Activated T-cell treated with anti-CD3 and anti-CD28 coated beads, Interleukin-2, amount 50 U/mL, for 4 hours (primary cell): Measurements from ENCODE around the gene SLC5A10. TPM values are rescaled to one million over a fixed set of nuclear protein-coding genes. Genes with fewer than 3 reads are reported as not detected.
"Not testable (repeated sequence)": the region's sequence is repeated elsewhere in the genome, so short reads cannot be mapped to it uniquely, and the experiment has no call there.

Experiments
- ATAC-seq, 2 donors: fragments of 200-7000 bp; cut with Tn5 transposase; one replicate each; pipeline ENCODE4 v1.10.0; 2021
- DNase-seq: peaks from one replicate; pipeline ENCODE4 v3.0.0-alpha.2; 2020
- H3K27me3 Mint-ChIP-seq: one replicate; pipeline ENCODE4 v1.8.0; 2021; ENCODE audit warnings: low read depth, mixed read lengths
- H3K36me3 Mint-ChIP-seq: one replicate; pipeline ENCODE4 v1.8.0; 2022; ENCODE audit warnings: mixed read lengths; ENCODE audit not compliant: insufficient read depth
- H3K4me1 Mint-ChIP-seq: one replicate; pipeline ENCODE4 v1.8.0; 2021; ENCODE audit warnings: low read depth, mixed read lengths
- H3K4me3 Mint-ChIP-seq: one replicate; pipeline ENCODE4 v1.8.0; 2021; ENCODE audit warnings: mild to moderate bottlenecking, moderate library complexity, mixed read lengths
- H3K9me3 Mint-ChIP-seq: one replicate; pipeline ENCODE4 v1.8.0; 2021; ENCODE audit warnings: mixed read lengths
- total RNA-seq, 3 donors: library from RNA; stranded (reverse); gene quantifications; one replicate each; pipeline ENCODE4 v1.2.1, GENCODE V29; 2021

The SLC5A10 gene
- total RNA-seq, 3 donors from 2014 or later = not detected

GRCh38 chr17:19016297-19016696 is 64.3 kb downstream of the SLC5A10 start:
- Mint-ChIP-seq H3K27me3 (no peaks in the 10 kb centered on the region), H3K4me1 (peaks cover 2% of the 10 kb centered on the region), H3K36me3 (peaks cover 4% of the 10 kb centered on the region), H3K4me3 (no peak overlapping the region), H3K9me3 (no peaks in the 10 kb centered on the region)
- no peak for DNase-seq
- no peak for ATAC-seq

DNA sequence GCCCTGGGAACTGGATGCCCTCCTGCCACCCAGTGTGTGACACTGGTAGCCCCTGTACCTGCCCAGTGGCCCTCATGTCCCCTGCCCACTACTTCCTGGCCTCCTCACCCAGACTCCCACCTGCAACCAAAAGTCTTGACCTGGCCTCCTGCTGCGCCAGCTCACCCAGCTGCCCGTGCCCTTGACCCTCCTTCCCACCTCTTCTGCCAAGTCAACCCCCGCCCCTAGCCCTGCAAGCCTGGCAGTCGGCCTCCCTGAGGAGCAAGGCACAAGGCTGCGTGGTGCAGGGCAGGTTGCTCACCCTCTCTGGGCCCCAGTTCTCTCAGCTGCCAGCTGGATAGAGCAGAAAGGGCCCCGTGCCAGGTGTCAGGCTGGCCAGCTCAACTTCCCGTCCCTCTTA is 64.9 kb downstream of the SLC5A10 start:
- Mint-ChIP-seq H3K36me3 (peaks cover 4% of the 10 kb centered on the region), H3K9me3 (no peaks in the 10 kb centered on the region), H3K4me3 (no peak overlapping the region), H3K27me3 (no peaks in the 10 kb centered on the region), H3K4me1 (peaks cover 2% of the 10 kb centered on the region)
- ATAC-seq (no peak), DNase-seq (no peak)

GRCh38 chr17:19017401-19017800 is 65.4 kb downstream of the SLC5A10 start:
- Mint-ChIP-seq H3K4me3 (no peak overlapping the region), H3K4me1 (peaks cover 2% of the 10 kb centered on the region)

GRCh38 chr17:19017804-19018599 is 66.0 kb downstream of the SLC5A10 start:
- Mint-ChIP-seq H3K36me3 (peaks cover 6% of the 10 kb centered on the region), H3K4me1 (peaks cover 2% of the 10 kb centered on the region), H3K9me3 (no peaks in the 10 kb centered on the region), H3K27me3 (no peaks in the 10 kb centered on the region), H3K4me3 (no peak overlapping the region)
- no peak for ATAC-seq
- DNase-seq = no peak

More at GRCh38 chr17:19017401-19017800, 65.4 kb downstream of the SLC5A10 start:
- Mint-ChIP-seq H3K36me3 (peaks cover 4% of the 10 kb centered on the region), H3K9me3 (no peaks in the 10 kb centered on the region), H3K27me3 (no peaks in the 10 kb centered on the region)
- ATAC-seq (no peak), DNase-seq (no peak)

- no peak overlapping the region for H3K4me3 Mint-ChIP-seq
- ATAC-seq (no peak), DNase-seq (no peak)
- peaks cover 2% of the 10 kb centered on the region for H3K4me1 Mint-ChIP-seq
- no peaks in the 10 kb centered on the region for H3K9me3 Mint-ChIP-seq
- no peaks in the 10 kb centered on the region for H3K27me3 Mint-ChIP-seq
- peaks cover 6% of the 10 kb centered on the region for H3K36me3 Mint-ChIP-seq
Measured at GRCh38 chr17:19018600-19018950, 66.6 kb downstream of the SLC5A10 start.

DNA sequence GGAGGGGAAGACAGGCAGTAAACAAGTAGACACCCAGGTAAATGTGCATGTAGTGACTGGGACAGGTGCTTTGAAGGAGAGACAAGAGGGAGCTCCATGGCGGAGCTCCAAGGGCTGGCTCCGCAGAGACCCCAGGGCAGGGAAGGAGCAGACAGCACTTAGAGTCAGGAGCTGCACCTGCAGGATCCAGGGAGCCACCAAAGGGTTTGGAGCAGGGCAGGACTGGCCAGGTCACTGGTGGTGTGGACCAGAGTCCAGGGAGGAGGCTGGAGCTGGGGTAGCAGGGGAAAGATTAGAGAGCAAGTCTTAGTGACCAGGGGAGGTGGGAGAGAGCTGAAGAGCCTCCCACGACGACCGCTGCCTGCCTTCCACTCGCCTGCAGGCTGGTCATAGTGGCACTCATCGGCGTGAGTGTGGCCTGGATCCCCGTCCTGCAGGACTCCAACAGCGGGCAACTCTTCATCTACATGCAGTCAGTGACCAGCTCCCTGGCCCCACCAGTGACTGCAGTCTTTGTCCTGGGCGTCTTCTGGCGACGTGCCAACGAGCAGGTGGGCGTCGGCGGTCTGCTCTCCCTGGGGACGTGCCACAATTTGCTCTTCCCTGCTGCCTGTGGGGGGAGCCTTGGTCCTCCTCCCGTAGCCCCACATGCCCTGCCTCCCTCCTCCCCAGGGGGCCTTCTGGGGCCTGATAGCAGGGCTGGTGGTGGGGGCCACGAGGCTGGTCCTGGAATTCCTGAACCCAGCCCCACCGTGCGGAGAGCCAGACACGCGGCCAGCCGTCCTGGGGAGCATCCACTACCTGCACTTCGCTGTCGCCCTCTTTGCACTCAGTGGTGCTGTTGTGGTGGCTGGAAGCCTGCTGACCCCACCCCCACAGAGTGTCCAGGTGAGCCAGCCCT is 67.3 kb downstream of the SLC5A10 start:
- DNase-seq (no peak), ATAC-seq (no peak)
- Mint-ChIP-seq H3K9me3 (no peaks in the 10 kb centered on the region), H3K36me3 (peaks cover 6% of the 10 kb centered on the region), H3K27me3 (no peaks in the 10 kb centered on the region), H3K4me1 (peaks cover 8% of the 10 kb centered on the region), H3K4me3 (no peak overlapping the region)

GRCh38 chr17:19020016-19020415 is 68.1 kb downstream of the SLC5A10 start:
- H3K36me3 Mint-ChIP-seq = peaks cover 10% of the 10 kb centered on the region
- no peak overlapping the region for H3K4me3 Mint-ChIP-seq
- DNase-seq (no peak), ATAC-seq (no peak)
- no peaks in the 10 kb centered on the region for H3K9me3 Mint-ChIP-seq
- peaks cover 16% of the 10 kb centered on the region for H3K4me1 Mint-ChIP-seq
- no peaks in the 10 kb centered on the region for H3K27me3 Mint-ChIP-seq

DNA sequence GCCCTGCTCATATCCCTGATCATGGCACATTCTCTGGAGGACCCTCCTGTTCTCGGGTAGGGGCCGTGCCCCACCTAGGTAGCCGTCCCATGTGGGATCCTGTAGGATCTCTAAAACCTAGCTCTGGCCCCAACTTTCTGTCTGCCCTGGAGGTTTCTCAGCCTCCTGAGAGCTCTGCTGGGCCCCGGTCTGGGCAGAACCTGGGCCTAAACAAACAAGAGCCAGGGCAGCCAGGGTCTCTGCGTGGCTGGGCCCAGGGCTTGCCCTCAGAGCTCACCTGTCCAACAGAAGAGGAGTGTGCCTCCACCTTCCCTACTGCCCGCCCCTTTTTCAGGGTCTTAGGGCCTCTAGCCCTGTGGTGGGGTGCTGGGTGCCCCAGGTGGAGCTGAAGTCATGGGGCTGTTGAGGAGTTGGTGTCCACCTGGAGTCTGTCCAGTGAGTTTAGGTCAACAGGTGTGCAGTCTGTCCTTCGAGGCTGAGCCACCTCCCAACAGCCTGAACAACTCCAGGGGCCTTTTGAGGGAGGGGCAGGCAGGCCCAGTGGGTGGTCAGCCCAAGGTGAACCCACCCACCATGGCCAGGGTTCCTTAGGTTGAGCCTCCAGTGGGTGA is 69.2 kb downstream of the SLC5A10 start:
- not testable (repeated sequence) for H3K4me3 Mint-ChIP-seq, ATAC-seq, H3K36me3 Mint-ChIP-seq, H3K9me3 Mint-ChIP-seq, H3K27me3 Mint-ChIP-seq, DNase-seq
- H3K4me1 Mint-ChIP-seq = peaks cover 16% of the 10 kb centered on the region

GRCh38 chr17:19021622-19022083 is 69.7 kb downstream of the SLC5A10 start:
- DNase-seq (peak; percentile 29), ATAC-seq (no peak)
- peaks cover 10% of the 10 kb centered on the region for H3K36me3 Mint-ChIP-seq
- H3K4me3 Mint-ChIP-seq = no peak overlapping the region
- peaks cover 16% of the 10 kb centered on the region for H3K4me1 Mint-ChIP-seq
- no peaks in the 10 kb centered on the region for H3K9me3 Mint-ChIP-seq
- no peaks in the 10 kb centered on the region for H3K27me3 Mint-ChIP-seq

GRCh38 chr17:19022128-19022527 is 70.2 kb downstream of the SLC5A10 start:
- Mint-ChIP-seq H3K9me3 (no peaks in the 10 kb centered on the region), H3K4me1 (peaks cover 16% of the 10 kb centered on the region), H3K27me3 (no peaks in the 10 kb centered on the region), H3K36me3 (peaks cover 10% of the 10 kb centered on the region), H3K4me3 (no peak overlapping the region)
- DNase-seq = no peak
- no peak for ATAC-seq

- DNase-seq (no peak), ATAC-seq (no peak)
- peaks cover 10% of the 10 kb centered on the region for H3K36me3 Mint-ChIP-seq
- H3K4me3 Mint-ChIP-seq = no peak overlapping the region
- H3K4me1 Mint-ChIP-seq = peaks cover 16% of the 10 kb centered on the region
- no peaks in the 10 kb centered on the region for H3K27me3 Mint-ChIP-seq
- H3K9me3 Mint-ChIP-seq = no peaks in the 10 kb centered on the region
Measured at GRCh38 chr17:19022747-19023146, 70.8 kb downstream of the SLC5A10 start.

DNA sequence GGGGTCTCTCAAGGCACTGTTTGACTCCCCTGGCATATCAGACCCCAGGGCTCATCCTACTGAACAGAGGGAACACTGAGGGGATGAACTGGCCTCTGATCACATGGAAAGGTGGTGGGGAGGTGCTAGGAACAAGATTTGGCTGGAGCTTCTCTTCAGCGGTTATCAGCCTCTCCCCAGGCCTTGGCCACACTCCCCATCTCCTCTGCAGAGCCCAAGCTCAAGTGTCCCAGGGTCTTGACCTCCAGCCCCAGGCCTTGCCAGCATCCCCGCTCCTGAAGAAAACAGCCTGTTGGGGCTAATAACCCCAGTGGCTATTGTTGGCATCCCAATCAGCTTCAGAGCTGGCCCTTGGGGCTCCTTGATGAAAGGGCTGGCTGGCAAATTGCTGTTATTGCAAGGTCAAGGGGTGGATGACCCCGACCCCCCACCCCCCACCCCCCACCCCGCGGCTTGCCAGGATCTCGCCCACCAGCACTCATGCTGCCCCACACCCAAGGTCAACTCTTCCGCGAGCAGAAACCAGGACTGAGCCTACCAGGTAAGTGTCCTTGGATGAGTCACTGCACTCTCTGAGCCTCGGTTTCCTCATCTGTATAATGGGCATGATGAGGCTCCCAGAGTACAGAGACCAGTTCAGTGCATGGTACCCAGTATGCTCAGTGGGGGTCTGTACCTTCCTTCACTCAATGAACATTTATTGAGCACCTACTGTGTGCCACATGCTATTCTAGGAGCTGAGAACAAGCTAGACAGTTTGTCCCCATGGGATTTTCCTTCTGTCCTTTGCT is 71.4 kb downstream of the SLC5A10 start:
- Mint-ChIP-seq H3K36me3 (peaks cover 10% of the 10 kb centered on the region), H3K4me1 (peaks cover 16% of the 10 kb centered on the region), H3K4me3 (no peak overlapping the region), H3K9me3 (no peaks in the 10 kb centered on the region), H3K27me3 (no peaks in the 10 kb centered on the region)
- ATAC-seq = no peak
- no peak for DNase-seq

DNA sequence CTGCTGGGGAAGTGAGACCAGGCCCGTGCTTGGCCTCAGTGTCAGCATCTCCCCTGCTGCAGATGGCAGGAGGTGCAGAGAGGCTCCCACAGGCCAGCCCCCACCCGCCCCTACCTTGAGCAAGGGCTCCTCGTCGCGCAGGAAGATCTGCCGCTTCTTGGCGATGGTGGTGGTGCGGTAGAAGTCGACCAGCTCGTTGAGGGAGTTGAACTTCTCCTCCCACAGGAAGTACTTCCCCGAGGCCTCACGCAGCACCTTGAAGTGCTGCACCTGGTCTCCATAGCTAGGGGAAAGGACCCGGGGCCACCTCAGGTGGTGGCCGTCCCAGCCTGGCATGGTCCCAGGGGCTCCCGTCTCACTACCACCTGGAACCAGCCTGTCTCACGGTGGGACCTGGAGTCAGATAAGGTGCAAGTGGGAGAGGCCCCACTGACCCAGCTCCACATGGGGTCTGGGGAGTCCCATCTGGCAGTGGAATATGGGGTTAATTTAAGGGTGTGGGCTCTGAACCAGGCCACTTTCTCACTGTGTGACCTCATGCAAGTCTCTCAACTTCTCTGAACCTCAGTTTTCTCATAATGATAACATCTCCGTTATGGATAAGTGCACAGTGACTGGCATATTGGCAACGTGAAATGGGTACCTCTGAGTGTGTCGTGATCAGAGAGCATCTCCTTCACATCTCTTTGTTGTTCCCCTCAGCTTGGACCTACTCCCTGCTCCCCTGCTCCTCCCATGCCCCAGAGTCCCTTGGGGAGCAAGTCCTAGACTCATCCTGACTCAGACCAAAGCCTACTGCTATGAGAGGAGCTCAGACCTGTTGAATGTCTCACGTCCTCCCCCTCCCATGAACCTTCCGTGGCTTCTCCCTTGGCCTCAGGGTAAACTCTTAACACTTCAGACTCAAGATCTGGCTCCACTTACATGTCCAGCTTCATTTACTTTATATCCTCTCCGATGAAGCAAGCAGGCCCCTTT is 72.4 kb downstream of the SLC5A10 start:
- H3K4me1 Mint-ChIP-seq = peaks cover 13% of the 10 kb centered on the region
- no peaks in the 10 kb centered on the region for H3K27me3 Mint-ChIP-seq
- ATAC-seq (peak; percentile 55 to 64), DNase-seq (no peak)
- H3K36me3 Mint-ChIP-seq = peaks cover 6% of the 10 kb centered on the region
- no peaks in the 10 kb centered on the region for H3K9me3 Mint-ChIP-seq
- H3K4me3 Mint-ChIP-seq = no peak overlapping the region
